Measurements from ENCODE around the gene BANF2. TPM values are rescaled to one million over a fixed set of nuclear protein-coding genes. Genes with fewer than 3 reads are reported as not detected.

Gene BANF2
- total RNA-seq, 1 experiment from 2014 or later: not detected

- H2BK5ac ChIP-seq (ENCODE audit: insufficient read length, low read length): no peak overlapping the region
- no peaks in the 10 kb centered on the region for H4K20me1 ChIP-seq (ENCODE audit: control insufficient read depth, insufficient read depth, insufficient read length)
- H2BK120ac ChIP-seq (ENCODE audit: low read depth, low read length, poor library complexity, severe bottlenecking): no peak overlapping the region
- no peaks in the 10 kb centered on the region for H3K23me2 ChIP-seq (ENCODE audit: insufficient read length, low read depth, low read length, poor library complexity, severe bottlenecking)
- H4K5ac ChIP-seq (ENCODE audit: insufficient read length, low read depth, low read length): no peak overlapping the region
- H3K9ac ChIP-seq (ENCODE audit: extremely low read depth, insufficient read length, low read length): no peak overlapping the region
- H2AFZ ChIP-seq (ENCODE audit: low read length): no peak overlapping the region
- no peak overlapping the region for H4K8ac ChIP-seq (replicated peaks; ENCODE audit: insufficient read length, low read depth, low read length)
- H3K4me3 Mint-ChIP-seq: no peak overlapping the region
- no peak overlapping the region for H3K56ac ChIP-seq (ENCODE audit: insufficient read length, low read depth, low read length)
- no peak overlapping the region for H2BK20ac ChIP-seq (ENCODE audit: low read depth, low read length, poor library complexity, severe bottlenecking)
- no peak overlapping the region for H3K14ac ChIP-seq (ENCODE audit: insufficient read depth, low read length)
- H3K18ac ChIP-seq (ENCODE audit: insufficient read length, low read depth, low read length): no peak overlapping the region
- H2AK5ac ChIP-seq (ENCODE audit: insufficient read length, low read length): no peak overlapping the region
- H3K4me1 Mint-ChIP-seq: peaks cover 19% of the 10 kb centered on the region in 2 experiments
- H3K27ac ChIP-seq (ENCODE audit: insufficient read length, low read depth, low read length): no peak overlapping the region
- H3K79me2 ChIP-seq (ENCODE audit: insufficient read depth, low read length): no peaks in the 10 kb centered on the region
- H3T11ph ChIP-seq (ENCODE audit: low read length): no peak overlapping the region
- H3K4ac ChIP-seq (ENCODE audit: low read depth, low read length): no peak overlapping the region
- no peak for TF ChIP-seq CTCF (conservative IDR thresholded peaks at IDR 0.05)
- no peaks in the 10 kb centered on the region; the same call in 1 of the 2 replicates for H3K27me3 Mint-ChIP-seq (ENCODE audit: low read depth)
- no peak overlapping the region for H2BK12ac ChIP-seq (ENCODE audit: insufficient read length, low read depth, low read length)
- no peak overlapping the region for H3K23ac ChIP-seq (ENCODE audit: insufficient read length, low read depth, low read length)
- H3K9me3 ChIP-seq (ENCODE audit: control insufficient read depth, low read depth, low read length): no peaks in the 10 kb centered on the region
- DNase-seq: no peak
- H3K79me1 ChIP-seq (ENCODE audit: insufficient read depth, low read depth, low read length, poor library complexity, severe bottlenecking): no peaks in the 10 kb centered on the region
- no peaks in the 10 kb centered on the region; the same call in 1 of the 2 replicates for H3K4me1 ChIP-seq (ENCODE audit: insufficient read depth, low read length)
- H3K9me3 Mint-ChIP-seq: peaks cover 4 to 6% of the 10 kb centered on the region in 2 experiments
- H3K4me2 ChIP-seq (ENCODE audit: insufficient read depth, insufficient read length, low read length): no peak overlapping the region
- no peak overlapping the region for H2BK15ac ChIP-seq (ENCODE audit: low read depth, low read length)
- peaks cover 2 to 3% (median 2%) of the 10 kb centered on the region in 3 experiments; a peak in 6 of 7 replicates for H3K36me3 Mint-ChIP-seq (ENCODE audit: insufficient read depth in 1 of 3, low read depth in 3 of 3)
- WGBS (ENCODE audit: extremely low coverage, insufficient read length, low lambda C conversion rate): no CpG with 5 or more reads among the region's 5 CpGs
- no peak overlapping the region; a peak in 1 of 7 replicates for H3K27ac Mint-ChIP-seq
- H3K27me3 ChIP-seq (ENCODE audit: insufficient read depth, low read length): no peaks in the 10 kb centered on the region
- no peak overlapping the region for H4K91ac ChIP-seq (ENCODE audit: insufficient read length, low read depth, low read length)
Observed at GRCh38 chr20:17731233-17731632, 31.5 kb downstream of the BANF2 start.
